Measurements from ENCODE around the gene USP9X. TPM values are rescaled to one million over a fixed set of nuclear protein-coding genes. Genes with fewer than 3 reads are reported as not detected.

USP9X gene
- total RNA-seq, 3 donors from 2014 or later: 99.0 to 124 (median 112) TPM

- H3K27me3 ChIP-seq: peaks cover 0 to 28% of the 10 kb centered on the region in 2 donors
- H3K36me3 ChIP-seq: no peaks in the 10 kb centered on the region
- no peak overlapping the region for H3K4me3 ChIP-seq
- no peak for DNase-seq (ENCODE audit: low spot score in 2 of 2)
- intact Hi-C loops (cut with DNase I; ENCODE audit: low total_unique reads): no loop called here
- no peak overlapping the region for H3K27ac ChIP-seq
- H3K4me1 ChIP-seq: no peaks in the 10 kb centered on the region
- TF ChIP-seq CTCF (IDR thresholded peaks at IDR 0.05) (no peak), POLR2AphosphoS5 (IDR thresholded peaks at IDR 0.05) (no peak), POLR2A (IDR thresholded peaks at IDR 0.05) (no peak)
- peaks cover 4 to 15% of the 10 kb centered on the region in 2 donors for H3K9me3 ChIP-seq
Observed at GRCh38 chrX:41258226-41258625, 173.0 kb downstream of the USP9X start.

GRCh38 chrX:41258871-41259270, 173.6 kb downstream of the USP9X start:
- Histone ChIP-seq H3K9me3 (peaks cover 4 to 15% of the 10 kb centered on the region in 2 donors), H3K4me3 (no peak overlapping the region), H3K27me3 (peaks cover 0 to 25% of the 10 kb centered on the region in 2 donors), H3K4me1 (no peaks in the 10 kb centered on the region), H3K36me3 (no peaks in the 10 kb centered on the region), H3K27ac (no peak overlapping the region)
- TF ChIP-seq CTCF (IDR thresholded peaks at IDR 0.05) (no peak), POLR2A (IDR thresholded peaks at IDR 0.05) (no peak), POLR2AphosphoS5 (IDR thresholded peaks at IDR 0.05) (no peak)
- intact Hi-C loops (cut with DNase I; ENCODE audit: low total_unique reads): no loop called here
- no peak for DNase-seq (ENCODE audit: low spot score in 2 of 2)

GRCh38 chrX:41259516-41259915, 174.3 kb downstream of the USP9X start:
- Histone ChIP-seq H3K36me3 (no peaks in the 10 kb centered on the region), H3K9me3 (peaks cover 4 to 15% of the 10 kb centered on the region in 2 donors), H3K4me3 (no peak overlapping the region), H3K27me3 (peaks cover 0 to 25% of the 10 kb centered on the region in 2 donors), H3K27ac (no peak overlapping the region), H3K4me1 (no peaks in the 10 kb centered on the region)
- no peak for DNase-seq (ENCODE audit: low spot score in 2 of 2)
- intact Hi-C loops (cut with DNase I; ENCODE audit: low total_unique reads): no loop called here
- TF ChIP-seq CTCF (IDR thresholded peaks at IDR 0.05) (no peak), POLR2AphosphoS5 (IDR thresholded peaks at IDR 0.05) (no peak), POLR2A (IDR thresholded peaks at IDR 0.05) (no peak)

GRCh38 chrX:41265615-41266014, 180.4 kb downstream of the USP9X start:
- Histone ChIP-seq H3K36me3 (no peaks in the 10 kb centered on the region), H3K9me3 (peaks cover 4 to 15% of the 10 kb centered on the region in 2 donors), H3K27me3 (peaks cover 0 to 20% of the 10 kb centered on the region in 2 donors), H3K4me1 (no peaks in the 10 kb centered on the region), H3K27ac (no peak overlapping the region), H3K4me3 (peak overlapping the region in 2 of 3 donors; percentile 8 to 12)
- TF ChIP-seq POLR2AphosphoS5 (IDR thresholded peaks at IDR 0.05) (no peak), POLR2A (IDR thresholded peaks at IDR 0.05) (no peak)
- no peak for DNase-seq (ENCODE audit: low spot score in 2 of 2)
- intact Hi-C loops (cut with DNase I; ENCODE audit: low total_unique reads): no loop called here

GRCh38 chrX:41273638-41274037, 188.4 kb downstream of the USP9X start:
- Histone ChIP-seq H3K36me3 (no peaks in the 10 kb centered on the region), H3K9me3 (no peaks in the 10 kb centered on the region), H3K4me3 (no peak overlapping the region), H3K27me3 (peaks cover 0 to 21% of the 10 kb centered on the region in 2 donors), H3K27ac (no peak overlapping the region), H3K4me1 (peaks cover 0 to 3% of the 10 kb centered on the region in 2 donors)
- DNase-seq (ENCODE audit: low spot score in 2 of 2): no peak
- intact Hi-C loops (cut with DNase I; ENCODE audit: low total_unique reads): no loop called here
- TF ChIP-seq POLR2A (IDR thresholded peaks at IDR 0.05) (no peak), POLR2AphosphoS5 (IDR thresholded peaks at IDR 0.05) (no peak), CTCF (IDR thresholded peaks at IDR 0.05) (no peak)

All from breast epithelium (tissue), 4 donors.